B cell (primary cell): Measurements from ENCODE around the gene PLN.

Experiments used
- CTCF ChIP-seq: fragments of 200-600 bp; IDR thresholded peaks from one replicate; pipeline ENCODE4 v1.8.0; 2022; ENCODE audit warnings: antibody characterized with exemption, mild to moderate bottlenecking
- EZH2 ChIP-seq: IDR thresholded peaks from 2 replicates; pipeline ENCODE4 v1.6.1; 2012; ENCODE audit warnings: borderline replicate concordance, low read depth, mild to moderate bottlenecking, moderate library complexity, low read length; ENCODE audit not compliant: insufficient read depth, poor library complexity, severe bottlenecking

GRCh38 chr6:118597636-118598035, 49.5 kb downstream of the PLN start:
- TF ChIP-seq CTCF (no peak), EZH2 (no peak)
